ENCODE results near the gene ATRNL1.

The ATRNL1 gene

DNA sequence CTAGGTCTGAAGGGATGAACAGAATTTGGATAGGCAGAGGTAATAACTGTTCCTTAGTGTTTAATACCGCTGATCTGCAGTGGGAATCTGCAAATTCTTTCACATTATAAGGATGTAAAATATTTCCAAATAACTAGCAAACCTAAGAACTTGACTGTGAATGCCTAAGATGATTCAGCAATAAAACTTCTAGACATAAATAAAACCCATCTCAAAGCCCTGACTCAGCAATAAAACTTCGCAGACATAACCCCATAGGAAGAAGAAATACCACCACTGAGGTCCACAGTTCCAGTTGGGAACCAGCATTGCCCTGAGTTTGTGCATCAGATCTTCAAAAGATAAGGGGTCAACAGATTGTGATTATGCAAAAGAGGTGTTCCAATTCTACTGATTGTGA is 825.6 kb downstream of the ATRNL1 start:
- DNase-seq: no peak

DNA sequence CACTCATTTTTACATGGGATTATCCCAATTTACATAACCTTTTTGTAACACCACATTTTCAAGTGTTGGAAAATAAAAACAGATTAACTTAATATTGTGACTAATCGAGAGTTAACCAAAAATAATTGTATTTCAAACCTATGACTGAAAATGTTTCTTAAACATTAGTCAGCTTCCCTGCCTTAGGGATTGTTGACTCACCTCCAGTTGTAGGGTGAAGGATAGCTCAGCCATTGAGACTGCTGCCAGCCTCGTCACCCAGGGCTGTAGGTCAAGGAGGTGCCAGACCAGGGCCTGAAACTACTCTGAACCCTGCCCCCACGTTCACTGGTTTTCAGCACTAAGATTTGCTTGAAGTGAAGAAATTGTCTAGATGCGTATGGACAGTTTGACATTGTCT is 828.6 kb downstream of the ATRNL1 start:
- DNase-seq: no peak

DNA sequence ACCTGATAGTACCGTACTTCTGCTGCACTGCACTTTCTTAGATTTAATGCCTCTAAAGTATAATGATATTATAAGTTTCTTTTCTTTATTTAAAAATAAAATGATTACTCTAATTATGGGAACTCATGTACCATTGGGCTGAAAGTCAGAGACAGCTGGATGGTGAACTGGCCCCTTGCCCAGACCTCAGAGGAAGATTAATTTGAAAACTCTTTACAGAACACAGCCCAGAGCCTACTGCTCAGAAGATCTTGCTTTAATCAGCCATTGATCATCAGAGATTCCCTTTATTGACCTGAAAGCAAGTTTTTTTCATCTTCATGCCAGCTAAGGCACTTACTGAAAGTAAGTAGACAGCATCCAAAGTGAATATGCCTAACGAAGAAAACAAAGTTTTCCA is 838.1 kb downstream of the ATRNL1 start:
- no peak for DNase-seq

DNA sequence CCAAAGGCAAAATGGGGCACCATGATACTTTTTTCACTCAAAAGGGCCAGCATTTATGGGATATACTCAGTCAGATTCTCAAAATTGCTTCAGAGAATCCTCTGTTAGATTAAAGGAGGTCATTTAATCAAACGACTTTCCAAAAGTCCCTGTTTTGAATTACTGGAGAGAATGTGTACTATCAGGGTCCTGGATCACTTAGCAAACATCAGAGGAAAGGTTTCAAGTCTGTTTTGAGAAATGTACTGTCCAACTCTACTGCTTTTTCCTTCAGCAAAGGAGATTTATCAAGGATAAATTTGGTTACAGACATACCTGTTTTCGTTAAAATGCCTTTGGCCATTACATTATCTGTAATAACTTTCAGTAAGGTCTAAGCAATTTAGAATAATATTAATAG is 838.9 kb downstream of the ATRNL1 start:
- no peak for DNase-seq

DNA sequence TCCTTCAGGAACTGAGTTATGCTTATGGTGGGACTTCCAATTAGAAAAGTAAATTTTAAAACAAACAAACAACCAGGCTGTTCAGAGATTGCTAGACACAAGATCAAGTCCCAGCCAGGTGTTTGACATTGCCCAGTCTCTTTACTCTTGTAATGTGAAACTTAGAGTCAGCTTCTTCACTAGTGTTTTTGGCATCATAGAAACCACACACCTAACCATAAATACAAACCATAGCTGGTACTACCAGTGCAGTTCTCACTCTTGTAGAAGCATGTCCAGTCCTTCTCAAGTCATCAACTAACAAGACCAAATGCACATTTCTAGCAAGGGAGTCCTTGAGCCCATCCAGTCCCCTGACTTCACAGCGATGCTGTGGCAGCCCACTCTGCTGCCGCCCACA is 839.9 kb downstream of the ATRNL1 start:
- DNase-seq: no peak

DNA sequence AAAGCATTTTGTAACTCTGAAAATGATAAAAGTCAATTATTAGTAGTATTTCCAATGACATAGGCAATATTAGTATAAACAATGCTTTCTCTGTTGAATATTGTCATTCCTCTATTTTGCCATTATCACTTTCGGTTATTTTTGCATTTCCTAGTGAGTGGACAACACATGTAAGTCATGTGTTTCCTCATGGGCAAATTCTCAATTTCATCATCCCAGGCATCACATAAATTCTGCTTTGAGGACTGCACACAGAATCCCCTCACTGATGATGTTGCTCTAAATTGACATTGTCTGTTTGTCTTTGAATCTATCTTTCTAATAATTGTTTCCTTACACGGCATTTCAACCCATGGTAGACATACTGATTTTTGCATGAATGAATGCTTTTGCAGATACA is 842.6 kb downstream of the ATRNL1 start:
- no peak for DNase-seq

DNA sequence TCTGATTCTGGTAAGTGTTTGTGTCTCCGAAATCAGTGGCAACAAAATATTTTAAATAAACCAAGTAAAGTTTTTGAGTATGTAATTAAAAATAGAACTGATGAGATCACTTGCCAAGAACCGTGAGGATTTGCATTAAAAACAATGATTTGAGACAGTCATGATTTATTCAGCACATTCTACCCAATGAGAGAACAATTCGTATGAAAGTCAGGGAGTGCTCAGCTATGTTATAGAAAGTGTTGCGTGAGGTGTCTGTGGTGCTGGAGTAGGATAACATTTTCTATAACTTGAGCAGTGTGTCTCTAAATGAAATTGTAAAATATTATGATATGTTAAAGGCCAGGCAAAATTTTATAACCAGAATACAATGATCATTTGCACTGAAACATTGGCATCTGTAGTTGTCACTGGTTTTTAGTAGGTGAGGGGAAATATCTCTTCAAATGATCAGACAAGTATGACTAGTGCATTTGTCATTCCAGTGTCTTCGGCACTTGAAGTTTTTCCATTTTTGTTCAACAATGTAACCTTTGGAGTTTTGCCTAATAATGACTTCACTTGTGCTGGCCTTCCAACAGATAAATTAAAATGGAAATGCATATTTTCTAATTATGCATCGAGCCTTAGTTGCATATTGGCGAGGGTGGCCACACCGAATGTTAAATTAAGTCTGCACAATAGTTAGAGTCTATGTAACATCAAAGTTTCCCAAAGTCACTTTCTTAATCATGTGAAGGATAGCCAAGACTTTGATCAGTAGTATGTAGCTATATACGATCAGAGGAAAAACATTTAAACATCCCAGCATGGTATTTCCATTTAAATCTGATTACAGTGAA is 844.0 kb downstream of the ATRNL1 start:
- no peak for DNase-seq

DNA sequence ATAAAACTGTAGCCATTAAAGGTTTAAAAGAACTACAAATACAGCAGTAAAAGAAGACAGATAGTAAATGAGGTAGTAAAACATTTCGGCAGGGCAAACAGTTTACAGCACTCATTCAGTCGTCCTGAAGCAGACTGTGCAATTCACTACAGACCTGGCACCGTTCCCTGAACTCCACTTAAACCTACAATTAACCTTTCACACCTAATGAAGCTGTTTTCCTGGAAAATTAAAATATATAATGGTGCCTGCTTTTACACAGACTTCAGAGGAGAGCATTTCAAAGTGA is 844.5 kb downstream of the ATRNL1 start:
- DNase-seq: no peak

DNA sequence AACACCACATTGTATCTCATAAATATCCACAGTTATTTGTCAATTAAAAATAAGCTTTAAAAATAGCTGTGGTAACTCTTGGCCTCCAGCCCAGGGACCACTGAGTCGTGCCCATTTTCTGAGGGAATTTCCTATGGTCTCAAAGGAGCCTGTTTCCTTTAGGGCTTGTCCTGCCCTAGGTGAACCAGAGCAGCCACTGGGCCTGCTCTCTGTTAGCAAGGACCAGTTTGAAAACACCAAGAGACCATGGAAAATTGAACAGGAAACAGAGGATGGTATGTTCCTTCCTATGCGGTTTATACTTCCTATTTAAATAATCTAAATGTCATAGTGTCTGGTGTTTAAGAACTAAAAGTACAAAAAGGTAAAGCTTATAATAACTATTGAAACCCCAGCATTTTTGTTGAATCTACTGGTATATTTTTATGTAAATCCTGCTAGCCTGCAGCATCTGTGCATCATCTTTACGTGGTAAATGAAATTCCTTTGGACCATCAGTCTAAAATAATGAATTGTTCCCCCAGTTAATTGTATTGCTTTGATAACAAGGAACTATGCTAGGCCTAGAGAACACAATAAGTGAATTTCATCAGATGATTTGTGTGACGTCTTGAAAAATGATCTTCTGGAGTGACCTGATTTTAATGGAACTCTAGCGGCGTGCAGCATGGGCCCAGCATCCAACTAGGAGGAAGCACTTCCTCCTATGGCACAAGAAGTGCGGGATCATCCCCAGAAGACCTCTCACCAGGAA is 846.1 kb downstream of the ATRNL1 start:
- DNase-seq: no peak

DNA sequence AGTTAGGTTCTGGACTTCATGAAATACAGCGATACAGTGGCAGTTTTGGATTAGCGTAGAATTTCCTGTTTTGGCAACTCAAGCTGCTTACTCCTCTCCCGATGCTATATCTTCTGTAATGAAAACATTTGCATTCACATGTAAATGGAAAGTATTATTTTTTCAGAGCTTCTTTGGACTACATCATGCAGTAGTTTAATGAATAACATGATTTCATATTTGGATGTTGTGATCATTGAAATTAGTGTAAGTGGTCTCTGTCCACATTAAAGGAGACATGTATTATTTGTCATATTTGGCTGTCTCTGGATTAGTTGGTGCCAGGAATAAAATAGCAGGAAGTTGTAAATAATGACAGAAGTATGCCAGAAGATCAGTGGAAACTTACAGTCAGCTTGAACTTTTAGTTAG is 848.2 kb downstream of the ATRNL1 start:
- no peak for DNase-seq

DNA sequence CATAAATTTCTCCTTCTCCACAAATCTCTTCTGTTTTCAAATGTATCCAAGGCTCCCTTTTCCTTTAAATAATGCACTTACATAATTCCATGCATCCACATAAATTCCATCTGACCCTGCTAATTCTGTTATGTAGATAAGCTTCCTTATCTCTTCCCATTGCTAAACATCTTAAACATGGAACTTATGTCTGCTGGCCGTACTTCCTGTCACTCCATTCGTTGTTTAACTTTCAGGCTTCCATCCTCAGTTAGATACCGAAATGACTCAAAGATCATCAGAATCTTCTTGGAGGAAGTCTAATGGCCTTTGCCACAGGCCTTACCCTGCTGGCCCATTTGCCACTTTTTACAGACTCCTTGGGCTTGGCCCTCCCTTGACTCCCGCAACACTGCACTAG is 848.9 kb downstream of the ATRNL1 start:
- no peak for DNase-seq

DNA sequence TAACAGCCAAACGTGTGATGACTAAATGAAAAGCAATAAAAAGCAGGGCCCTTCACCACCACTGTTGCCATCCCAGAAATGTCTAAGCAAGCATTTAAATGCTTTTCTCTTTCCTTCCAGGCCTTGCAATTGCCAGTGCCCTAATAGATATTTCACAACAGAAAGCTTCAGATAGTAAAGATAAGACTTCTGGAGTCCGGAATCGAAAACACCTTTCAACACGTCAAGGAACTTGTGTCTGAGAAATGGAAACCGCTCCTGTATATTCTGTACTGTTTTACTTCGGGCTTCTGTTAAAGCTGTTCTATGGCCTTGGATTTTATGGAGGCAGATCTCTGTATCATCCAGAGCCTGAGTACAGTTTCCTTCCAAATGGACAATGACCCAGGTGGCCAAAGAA is 851.4 kb downstream of the ATRNL1 start:
- no peak for DNase-seq

DNA sequence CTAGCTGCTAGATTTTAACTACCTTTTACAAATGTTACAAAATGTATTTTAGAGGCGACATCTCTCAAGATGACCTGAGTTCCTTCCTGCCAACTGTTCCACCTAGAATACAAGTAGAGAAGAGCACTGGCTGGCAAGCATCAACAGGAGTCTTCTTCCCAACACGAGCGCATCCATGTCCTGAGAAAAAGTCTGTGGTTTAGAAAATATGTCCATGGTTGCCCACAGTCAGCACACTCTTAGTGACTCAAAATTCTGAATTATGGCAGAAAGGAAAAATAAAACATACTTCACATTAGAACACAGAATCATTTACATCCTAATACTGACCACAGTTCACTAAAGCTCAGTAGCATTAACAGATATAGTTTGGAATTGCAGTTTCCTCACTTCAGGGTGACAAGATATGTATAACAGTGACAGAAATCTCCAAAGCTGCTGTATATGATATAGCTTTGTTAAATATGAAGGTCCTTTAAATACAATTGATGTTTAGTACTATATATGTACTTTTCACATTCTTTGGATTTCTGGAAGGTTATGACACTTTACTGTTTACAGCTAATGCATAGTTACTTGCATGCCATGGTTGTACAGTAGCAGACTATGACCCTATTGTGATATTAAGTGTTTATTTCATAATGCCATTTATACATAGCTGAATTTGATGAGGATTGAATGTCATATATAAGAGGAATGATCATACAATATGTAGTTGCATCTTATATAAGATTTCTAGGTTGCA is 852.7 kb downstream of the ATRNL1 start:
- no peak for DNase-seq

DNA sequence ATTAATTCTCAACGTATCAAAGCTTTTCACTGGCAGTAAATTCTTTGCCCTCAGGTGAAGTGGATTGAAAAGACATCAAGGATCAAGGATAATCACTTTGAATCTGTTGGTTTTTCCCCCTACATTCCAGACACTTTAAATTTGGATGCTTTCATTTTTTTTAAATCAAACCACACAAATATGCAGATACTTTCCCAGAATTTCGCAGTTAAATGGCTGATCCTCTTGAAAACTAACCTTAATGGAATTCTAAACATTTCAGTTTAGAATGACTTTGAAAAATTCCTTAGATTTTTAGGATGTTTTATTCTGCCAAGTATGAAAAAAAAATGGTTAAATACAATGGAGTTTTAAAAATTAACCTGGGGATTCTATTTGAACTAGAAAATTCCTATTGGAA is 853.9 kb downstream of the ATRNL1 start:
- DNase-seq: no peak

DNA sequence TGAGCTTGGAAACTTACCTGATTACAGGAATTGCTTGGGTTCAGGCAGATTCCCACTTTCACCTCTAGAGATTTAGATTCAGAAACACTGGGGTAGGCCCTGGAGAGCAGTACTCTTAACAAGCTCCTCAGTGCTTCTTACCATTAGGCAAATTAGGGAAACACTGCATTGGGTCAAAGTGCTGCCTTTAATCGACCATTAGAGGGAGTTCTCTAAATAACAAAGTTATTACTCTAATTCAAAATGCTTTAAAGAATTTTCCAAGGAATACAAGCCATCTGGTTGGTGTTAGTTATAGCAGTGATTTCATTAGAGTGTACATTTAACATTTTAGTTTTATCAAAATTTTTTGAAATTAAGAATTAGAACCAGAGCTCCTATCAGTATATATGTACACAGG is 855.3 kb downstream of the ATRNL1 start:
- DNase-seq: no peak

DNA sequence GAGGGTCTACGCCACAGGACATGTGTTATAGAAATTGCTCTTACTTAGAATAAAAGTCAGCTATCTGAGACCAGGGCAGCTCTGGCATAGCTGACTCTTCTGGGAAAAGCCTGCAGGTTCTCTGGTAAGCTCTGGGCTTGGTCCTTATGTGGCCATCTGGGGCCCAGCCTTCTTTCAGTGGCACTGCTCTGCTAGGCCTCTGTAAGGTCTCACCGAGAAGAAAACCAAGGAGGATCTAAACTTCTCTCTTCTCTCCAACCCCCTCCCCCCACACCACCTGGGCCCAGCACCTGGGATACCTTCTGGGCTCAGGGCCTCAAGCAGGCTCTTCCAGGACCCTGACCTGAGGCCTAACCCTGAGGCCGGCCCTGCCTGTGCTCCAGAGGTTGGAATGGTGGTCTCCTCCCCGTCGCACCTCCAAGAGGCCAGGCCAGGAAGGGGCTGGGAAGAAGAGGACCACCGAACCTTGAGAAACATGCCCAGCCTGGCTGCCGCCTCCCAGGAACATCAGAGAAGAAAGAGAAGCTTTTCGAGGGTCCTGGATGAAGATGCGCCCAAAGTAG is 856.2 kb downstream of the ATRNL1 start:
- DNase-seq: no peak

DNA sequence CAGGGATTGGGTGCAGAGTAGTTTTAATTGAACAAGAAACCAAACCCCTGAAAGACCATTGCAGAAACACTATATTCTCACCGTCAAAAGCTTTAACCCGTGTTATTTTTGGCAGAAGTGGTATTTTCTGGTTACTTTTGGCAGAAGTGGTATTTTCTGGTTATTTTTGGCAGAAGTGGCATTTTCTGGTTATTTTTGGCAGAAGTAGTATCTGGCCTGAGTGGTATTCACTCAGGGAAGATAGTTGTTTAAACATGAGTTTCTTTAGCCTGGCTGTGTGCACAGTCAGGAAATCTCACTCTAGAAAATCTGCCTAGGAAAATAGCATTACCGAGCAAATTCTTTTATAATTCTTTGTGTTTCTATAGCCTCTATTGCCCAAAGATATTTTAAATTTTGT is 857.2 kb downstream of the ATRNL1 start:
- DNase-seq: no peak

DNA sequence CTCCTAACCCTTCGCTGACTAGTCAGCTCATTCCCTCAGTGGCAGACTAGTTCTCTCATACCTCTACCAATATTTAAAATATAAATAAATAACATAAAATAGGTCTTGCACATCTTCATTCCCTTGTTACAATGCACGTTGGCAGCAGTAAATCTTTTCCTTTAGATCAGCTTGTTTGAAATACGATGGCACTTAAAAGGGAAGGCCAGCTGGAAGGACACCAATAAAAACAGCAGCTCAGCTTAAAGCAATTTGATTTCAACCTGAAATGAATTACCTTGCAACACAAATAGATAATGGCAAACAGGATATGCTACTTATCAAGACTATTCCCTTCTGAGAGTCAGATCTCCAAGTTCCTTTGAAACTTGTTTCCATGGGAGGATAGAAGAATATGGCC is 858.1 kb downstream of the ATRNL1 start:
- no peak for DNase-seq

DNA sequence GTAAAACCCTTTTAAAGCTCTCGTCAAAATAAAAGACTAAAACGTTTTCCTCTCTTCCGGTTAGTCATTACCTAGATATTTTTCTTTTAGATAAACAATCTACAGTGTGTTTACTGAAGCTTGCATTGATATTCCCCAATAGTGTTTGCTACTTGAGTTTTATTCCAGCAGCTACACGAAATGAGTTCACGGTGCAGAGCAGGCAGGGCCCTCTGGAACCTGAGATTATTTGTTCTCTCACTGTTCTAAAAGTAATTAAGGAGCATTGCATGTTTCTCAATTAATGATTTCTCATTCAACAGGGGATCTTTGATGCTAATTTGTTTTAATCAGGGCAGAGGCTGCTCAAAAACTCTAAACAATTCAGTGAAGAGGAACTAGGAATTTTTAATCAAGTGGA is 860.1 kb downstream of the ATRNL1 start:
- no peak for DNase-seq

DNA sequence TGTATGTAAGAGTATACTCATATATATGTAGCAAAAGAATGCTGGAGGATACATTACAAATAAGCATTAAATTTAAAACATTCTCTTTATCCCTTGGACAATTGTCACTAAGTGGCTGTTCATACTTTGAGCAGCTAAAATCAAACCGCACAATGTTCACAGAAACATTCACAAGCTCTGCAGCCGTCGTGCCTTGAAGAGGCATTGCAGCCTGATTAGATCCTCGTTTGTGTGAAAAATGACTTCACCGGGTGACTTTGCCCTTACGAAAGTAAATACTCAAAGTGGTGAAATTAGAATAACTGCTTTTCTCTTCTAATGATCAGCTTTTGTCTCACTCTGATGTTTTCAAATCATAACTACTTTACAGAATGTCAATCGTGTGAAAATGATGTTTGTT is 860.8 kb downstream of the ATRNL1 start:
- DNase-seq: no peak

DNA sequence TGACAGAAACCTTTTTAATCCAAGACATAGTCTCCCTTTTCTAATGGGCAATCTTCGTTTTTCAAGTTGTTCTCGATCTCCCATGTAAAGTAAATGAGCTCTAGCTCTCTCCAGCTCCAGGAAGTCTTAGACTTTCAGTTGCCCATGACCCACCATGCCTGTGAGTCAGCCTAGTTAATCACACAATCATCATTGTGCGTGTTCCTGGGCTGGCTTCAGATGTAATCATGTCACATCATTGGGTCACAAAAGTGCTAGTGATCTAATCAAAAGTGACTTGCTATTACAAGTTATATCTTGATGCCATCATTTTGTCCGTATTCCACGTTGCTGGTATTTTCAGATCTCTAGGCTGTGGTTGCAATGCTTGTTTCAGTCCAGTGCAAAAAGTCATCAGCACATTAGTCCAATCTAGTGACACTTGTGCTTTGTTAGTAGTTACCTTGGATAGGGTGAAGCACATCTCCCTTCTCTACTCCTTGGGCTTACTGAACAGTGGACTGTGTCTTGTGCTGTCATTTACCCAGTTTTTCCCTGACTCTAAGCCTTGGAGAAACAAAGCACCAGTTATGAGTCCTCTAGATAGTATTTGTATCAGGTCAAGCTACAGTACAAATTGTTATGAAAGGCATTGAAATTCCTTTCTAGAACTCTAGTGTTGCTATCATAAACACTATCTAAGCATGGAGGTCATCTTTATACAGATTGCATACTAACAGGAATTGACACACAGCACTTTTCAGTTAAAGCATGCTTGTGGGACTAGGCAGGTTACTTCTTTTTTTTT is 863.3 kb downstream of the ATRNL1 start:
- no peak for DNase-seq

DNA sequence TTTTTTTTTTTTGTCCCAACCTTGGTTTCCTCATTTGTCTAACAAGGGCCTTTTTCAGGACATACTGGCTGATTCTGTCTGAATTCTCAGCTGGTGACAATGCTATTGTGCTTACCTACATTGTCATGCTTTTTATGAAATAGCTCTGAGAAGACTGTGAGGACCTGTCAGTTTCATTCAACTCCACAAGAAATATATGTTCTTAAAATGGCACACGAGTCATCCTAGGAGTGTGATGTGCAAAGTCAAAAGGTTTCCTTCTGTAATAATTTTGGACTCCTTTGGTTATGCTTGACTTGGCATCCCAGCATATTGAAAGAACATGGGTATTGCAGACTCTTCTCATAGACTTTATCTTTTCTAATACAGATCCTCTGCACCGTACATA is 863.8 kb downstream of the ATRNL1 start:
- DNase-seq: no peak
